CD4-positive, alpha-beta T cell (primary cell): ENCODE data around the gene ICOS. TPM values are rescaled to one million over a fixed set of nuclear protein-coding genes. Genes with fewer than 3 reads are reported as not detected.
"Not testable (repeated sequence)": the region's sequence is repeated elsewhere in the genome, so short reads cannot be mapped to it uniquely, and the experiment has no call there.

Source experiments
- ATAC-seq: fragments of 200-7000 bp; cut with Tn5 transposase; one replicate; pipeline ENCODE4 v1.10.0; 2022; ENCODE audit warnings: mild to moderate bottlenecking; ENCODE audit not compliant: poor library complexity
- CTCF ChIA-PET: fragments of 350-600 bp; sonication (Branson Sonifier 250); formaldehyde crosslinking; loops from one replicate; lab custom pipeline; 2021; ENCODE audit warnings: antibody characterized with exemption, inconsistent platforms; lab: Charles Lee
- POLR2A ChIA-PET: fragments of 350-600 bp; sonication (Branson Sonifier 250); formaldehyde crosslinking; loops from one replicate; lab custom pipeline; 2021; ENCODE audit warnings: antibody characterized with exemption, inconsistent platforms; lab: Charles Lee
- DNase-seq, 14 experiments: peaks; one replicate each; pipeline ENCODE4 v3.0.0-alpha.2; 2013 to 2020; ENCODE audit warnings: mixed read lengths in 2 of 14
- H3K27ac ChIP-seq, 2 donors: one replicate each; pipeline versions ENCODE4 v1.5.1 to v1.7.0; 2013; ENCODE audit warnings: low read length in 2 of 2, low read depth in 1 of 2, mild to moderate bottlenecking in 1 of 2
- H3K27me3 ChIP-seq, 2 experiments: 1 replicate in 1 of 2; 2 replicates in 1 of 2; pipeline versions ENCODE4 v1.6.1 to v1.7.0; 2013; ENCODE audit warnings: low read length in 2 of 2, control low read depth in 1 of 2, mild to moderate bottlenecking in 1 of 2, moderate library complexity in 1 of 2; ENCODE audit not compliant: insufficient read depth in 2 of 2, control insufficient read depth in 1 of 2
- H3K36me3 ChIP-seq: one replicate; pipeline ENCODE4 v1.6.1; 2013; ENCODE audit warnings: low read length, control low read depth; ENCODE audit not compliant: insufficient read depth
- H3K4me1 ChIP-seq: one replicate; pipeline ENCODE4 v1.6.1; 2013; ENCODE audit warnings: low read length, control low read depth; ENCODE audit not compliant: insufficient read depth
- H3K4me3 ChIP-seq: one replicate; pipeline ENCODE4 v1.5.1; 2013; ENCODE audit warnings: mild to moderate bottlenecking, low read length, moderate library complexity
- H3K9me3 ChIP-seq, 2 experiments: 1 replicate in 1 of 2; 2 replicates in 1 of 2; pipeline versions ENCODE4 v1.6.1 to v1.7.0; 2013; ENCODE audit warnings: low read length in 2 of 2, mild to moderate bottlenecking in 2 of 2, control low read depth in 1 of 2, moderate library complexity in 1 of 2; ENCODE audit not compliant: control insufficient read depth in 1 of 2, insufficient read depth in 1 of 2
- H3K27ac Mint-ChIP-seq: one replicate; pipeline ENCODE4 v1.8.0; 2020; ENCODE audit warnings: mixed read lengths
- H3K27me3 Mint-ChIP-seq: one replicate; pipeline ENCODE4 v1.8.0; 2021; ENCODE audit warnings: mixed read lengths
- H3K36me3 Mint-ChIP-seq: one replicate; pipeline ENCODE4 v1.8.0; 2021; ENCODE audit warnings: low read depth, mixed read lengths
- H3K4me1 Mint-ChIP-seq: one replicate; pipeline ENCODE4 v1.8.0; 2021; ENCODE audit warnings: low read depth, mixed read lengths
- H3K4me3 Mint-ChIP-seq: one replicate; pipeline ENCODE4 v1.8.0; 2020; ENCODE audit warnings: mild to moderate bottlenecking, mixed read lengths
- H3K9me3 Mint-ChIP-seq: one replicate; pipeline ENCODE4 v1.8.0; 2020; ENCODE audit warnings: mixed read lengths
- intact Hi-C, 2 experiments: fragments of 100-400 bp; cut with DNase I in 1 of 2; cut with micrococcal nuclease in 1 of 2; formaldehyde crosslinking; loops; one replicate each; pipeline versions ENCODE4 v1.15.1 to v1.9.0; 2023 to 2025; cut with DNase I, micrococcal nuclease
- total RNA-seq, 174 experiments: library from RNA in 2 of 174; stranded (reverse) in 2 of 174; gene quantifications; one replicate each; pipeline ENCODE4 v1.2.3 and lab custom pipeline; 2021 to 2026
- TF ChIP-seq, protein P1 (sequence below): fragments of 200-600 bp; IDR thresholded peaks from one replicate; pipeline ENCODE4 v1.8.0; 2022; ENCODE audit warnings: antibody characterized with exemption, mild to moderate bottlenecking

ICOS gene
- total RNA-seq, 2 experiments from 2014 or later: 93.3 to 98.1 TPM

DNA sequence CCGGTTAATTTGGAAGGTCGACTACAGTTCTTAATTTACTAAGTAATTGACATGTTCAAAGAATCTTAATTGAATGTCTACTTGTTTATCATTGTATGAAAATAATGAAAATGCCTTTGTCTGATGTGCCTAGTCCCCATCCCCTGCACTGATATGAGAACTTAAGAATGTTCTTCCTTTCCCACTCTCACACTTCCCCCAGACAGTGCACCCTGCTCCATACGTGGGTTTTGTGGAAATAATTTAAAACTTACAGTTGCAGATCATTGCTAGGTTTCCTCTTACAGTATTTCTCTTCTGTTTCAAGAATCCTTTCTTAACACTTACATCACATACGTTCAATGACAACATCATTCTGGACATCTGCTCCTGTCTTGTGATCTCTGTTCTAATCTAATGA is 3.5 kb downstream of the ICOS start:
- Mint-ChIP-seq H3K36me3 (peaks cover 84% of the 10 kb centered on the region), H3K27me3 (no peaks in the 10 kb centered on the region), H3K4me1 (peaks cover 84% of the 10 kb centered on the region), H3K27ac (peak overlapping the region; percentile 93), H3K9me3 (no peaks in the 10 kb centered on the region), H3K4me3 (peak overlapping the region; percentile 97)
- Histone ChIP-seq H3K27me3 (no peaks in the 10 kb centered on the region), H3K9me3 (no peaks in the 10 kb centered on the region), H3K4me1 (peaks cover 25% of the 10 kb centered on the region), H3K36me3 (peaks cover 17% of the 10 kb centered on the region), H3K27ac (peak overlapping the region; percentile 31 to 39), H3K4me3 (peak overlapping the region; percentile 74)
- DNase-seq (no peak), ATAC-seq (no peak)
- POLR2A ChIA-PET: interaction anchor here (0.6 to 1.5 kb wide), 2 partner anchors 9 to 86 kb away, joined by 3 to 5 read pairs; no protein-coding TSS in a partner anchor
- TF ChIP-seq, protein P1, sequence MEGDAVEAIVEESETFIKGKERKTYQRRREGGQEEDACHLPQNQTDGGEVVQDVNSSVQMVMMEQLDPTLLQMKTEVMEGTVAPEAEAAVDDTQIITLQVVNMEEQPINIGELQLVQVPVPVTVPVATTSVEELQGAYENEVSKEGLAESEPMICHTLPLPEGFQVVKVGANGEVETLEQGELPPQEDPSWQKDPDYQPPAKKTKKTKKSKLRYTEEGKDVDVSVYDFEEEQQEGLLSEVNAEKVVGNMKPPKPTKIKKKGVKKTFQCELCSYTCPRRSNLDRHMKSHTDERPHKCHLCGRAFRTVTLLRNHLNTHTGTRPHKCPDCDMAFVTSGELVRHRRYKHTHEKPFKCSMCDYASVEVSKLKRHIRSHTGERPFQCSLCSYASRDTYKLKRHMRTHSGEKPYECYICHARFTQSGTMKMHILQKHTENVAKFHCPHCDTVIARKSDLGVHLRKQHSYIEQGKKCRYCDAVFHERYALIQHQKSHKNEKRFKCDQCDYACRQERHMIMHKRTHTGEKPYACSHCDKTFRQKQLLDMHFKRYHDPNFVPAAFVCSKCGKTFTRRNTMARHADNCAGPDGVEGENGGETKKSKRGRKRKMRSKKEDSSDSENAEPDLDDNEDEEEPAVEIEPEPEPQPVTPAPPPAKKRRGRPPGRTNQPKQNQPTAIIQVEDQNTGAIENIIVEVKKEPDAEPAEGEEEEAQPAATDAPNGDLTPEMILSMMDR: no peak
- intact Hi-C loops: loop anchor here in 1 of 2 experiments (1.0 kb wide), 1 partner anchor 9 kb away; no protein-coding TSS in a partner anchor
- CTCF ChIA-PET: interaction anchor here (0.5 kb wide), 1 partner anchor 575 kb away, joined by 4 read pairs; no protein-coding TSS in a partner anchor

DNA sequence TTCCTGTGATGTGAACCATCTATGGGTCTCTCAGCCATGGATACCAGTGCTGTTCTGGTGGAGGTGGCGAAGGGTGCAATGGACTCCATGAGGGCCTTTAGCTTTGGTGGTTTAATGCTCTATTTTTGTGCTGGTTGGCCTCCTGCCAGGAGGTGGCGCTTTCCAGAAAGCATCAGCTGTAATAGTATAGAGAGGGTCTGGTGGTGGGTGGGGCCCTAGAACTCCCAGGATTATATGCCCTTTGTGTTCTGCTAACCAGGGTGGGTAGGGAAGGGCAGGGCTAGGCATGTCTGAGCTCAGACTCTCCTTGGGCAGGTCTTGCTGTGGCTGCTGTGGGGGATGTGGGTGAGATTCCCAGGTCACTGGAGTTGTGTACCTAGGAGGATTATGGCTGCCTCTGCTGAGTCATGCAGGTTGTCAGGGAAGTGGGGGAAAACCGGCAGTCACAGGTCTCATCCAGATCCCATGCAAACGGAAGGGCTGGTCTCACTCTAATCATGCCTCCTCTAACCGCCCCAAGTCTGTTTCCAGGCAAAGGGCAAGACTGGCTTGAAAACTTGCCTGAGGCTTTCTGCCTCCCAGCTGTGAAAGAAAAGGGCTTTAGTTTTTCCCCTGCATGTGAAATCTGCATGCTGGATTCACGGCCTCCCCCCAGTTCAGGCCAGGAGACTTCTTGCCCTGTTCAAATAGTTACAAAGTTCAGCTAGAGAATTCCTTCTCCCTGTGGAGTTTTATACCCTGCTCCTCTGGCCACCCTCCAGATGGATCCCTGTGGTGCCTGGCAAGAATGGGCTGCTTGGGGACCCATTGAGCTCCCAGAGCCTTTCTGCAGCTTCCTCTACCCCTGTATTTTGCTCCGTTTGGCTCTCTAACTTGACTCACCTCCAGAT is 7.2 kb downstream of the ICOS start:
- H3K27me3 ChIP-seq, H3K9me3 ChIP-seq, intact Hi-C loops, H3K9me3 Mint-ChIP-seq, ATAC-seq, H3K27me3 Mint-ChIP-seq: not testable (repeated sequence)
- Histone ChIP-seq H3K27ac (peak overlapping the region; percentile 16 to 22), H3K4me3 (peak overlapping the region; percentile 24), H3K36me3 (peaks cover 32% of the 10 kb centered on the region), H3K4me1 (peaks cover 31% of the 10 kb centered on the region)
- peaks cover 96% of the 10 kb centered on the region for H3K4me1 Mint-ChIP-seq
- peaks cover 92% of the 10 kb centered on the region for H3K36me3 Mint-ChIP-seq
- POLR2A ChIA-PET: interaction anchor here (0.9 to 2.4 kb wide), 5 partner anchors 9 to 108 kb away, joined by 3 to 12 read pairs (median 4); partner anchors contain the start of gene CTLA4
- CTCF ChIA-PET: interaction anchor here (0.9 kb wide), 1 partner anchor 10 kb away, joined by 5 read pairs; no protein-coding TSS in a partner anchor
- H3K4me3 Mint-ChIP-seq: peak overlapping the region; percentile 83
- H3K27ac Mint-ChIP-seq: peak overlapping the region; percentile 93
- DNase-seq: peak in 5 of 14 experiments; percentile 18 to 42 (median 35)

GRCh38 chr2:203948733-203949132 is 12.2 kb downstream of the ICOS start:
- POLR2A ChIA-PET: interaction anchor here (1.4 to 2.4 kb wide), 4 partner anchors 8 to 14 kb away, joined by 5 to 21 read pairs (median 10); partner anchors contain the start of gene ICOS
- Mint-ChIP-seq H3K4me3 (peak overlapping the region; percentile 81), H3K4me1 (peaks cover 95% of the 10 kb centered on the region), H3K36me3 (peaks cover 76% of the 10 kb centered on the region), H3K27ac (peak overlapping the region; percentile 84), H3K27me3 (no peaks in the 10 kb centered on the region), H3K9me3 (no peaks in the 10 kb centered on the region)
- Histone ChIP-seq H3K27me3 (no peaks in the 10 kb centered on the region), H3K9me3 (no peaks in the 10 kb centered on the region), H3K4me3 (no peak overlapping the region), H3K4me1 (peaks cover 47% of the 10 kb centered on the region), H3K27ac (peak overlapping the region; percentile 29 to 49), H3K36me3 (peaks cover 28% of the 10 kb centered on the region)
- no peak for ATAC-seq
- TF ChIP-seq, protein P1: no peak
- CTCF ChIA-PET: interaction anchor here (1.2 to 1.6 kb wide), 3 partner anchors 12 to 102 kb away, joined by 3 to 4 read pairs (median 3); partner anchors contain the start of gene ICOS
- DNase-seq: no peak
- intact Hi-C loops: loop anchor here in 1 of 2 experiments (1.0 kb wide), 1 partner anchor 8 kb away; no protein-coding TSS in a partner anchor
